Mucosa of descending colon (tissue), 3 donors: Measurements from ENCODE around the gene CENPP. TPM values are rescaled to one million over a fixed set of nuclear protein-coding genes. Genes with fewer than 3 reads are reported as not detected.

Source experiments
- ATAC-seq: fragments of 200-7000 bp; cut with Tn5 transposase; one replicate; pipeline ENCODE4 v1.9.1; 2020; ENCODE audit warnings: mild to moderate bottlenecking, moderate library complexity
- DNase-seq, 3 donors: peaks; one replicate each; pipeline ENCODE4 v3.0.0-alpha.2; 2020
- H3K36me3 ChIP-seq: fragments of 200-600 bp; one replicate; pipeline ENCODE4 v1.8.0; 2021; ENCODE audit warnings: low read depth, mild to moderate bottlenecking
- H3K4me1 ChIP-seq: fragments of 200-600 bp; one replicate; pipeline ENCODE4 v1.8.0; 2021; ENCODE audit warnings: low read depth, mild to moderate bottlenecking
- H3K4me3 ChIP-seq: fragments of 200-600 bp; one replicate; pipeline ENCODE4 v1.8.0; 2021; ENCODE audit warnings: mild to moderate bottlenecking
- H3K9me3 ChIP-seq: fragments of 200-600 bp; one replicate; pipeline ENCODE4 v1.8.0; 2021; ENCODE audit warnings: mild to moderate bottlenecking
- intact Hi-C, 2 donors: fragments of 100-400 bp; cut with DNase I in 1 of 2; cut with micrococcal nuclease in 1 of 2; formaldehyde crosslinking; loops; one replicate each; pipeline versions ENCODE4 v1.11.0 to v1.11.1; 2022; cut with DNase I, micrococcal nuclease
- total RNA-seq, 3 donors: library from RNA; stranded (reverse); fragmentation: NEBNext Ultra II Directional in 2 of 3; extraction: Animal tissue kit (Norgen Biotek cat#: 25700) in 2 of 3; gene quantifications; one replicate each; pipeline versions ENCODE4 v1.2.1 to v1.2.4, GENCODE V29; 2021 to 2023
- TF ChIP-seq, protein P1 (sequence below): fragments of 200-600 bp; IDR thresholded peaks from one replicate; pipeline ENCODE4 v1.8.0; 2022; ENCODE audit warnings: antibody characterized with exemption, mild to moderate bottlenecking
- donor health status: DM: no; HTN: no; CAD: no; lungs with moderate emphysema.
- donor health status: DM: no; HTN: no; CAD: no.
- donor health status: DM: no; HTN: yes; CAD: no.

CENPP gene
- total RNA-seq, 3 donors from 2014 or later = 2.0 to 4.9 (median 3.3) TPM

DNA sequence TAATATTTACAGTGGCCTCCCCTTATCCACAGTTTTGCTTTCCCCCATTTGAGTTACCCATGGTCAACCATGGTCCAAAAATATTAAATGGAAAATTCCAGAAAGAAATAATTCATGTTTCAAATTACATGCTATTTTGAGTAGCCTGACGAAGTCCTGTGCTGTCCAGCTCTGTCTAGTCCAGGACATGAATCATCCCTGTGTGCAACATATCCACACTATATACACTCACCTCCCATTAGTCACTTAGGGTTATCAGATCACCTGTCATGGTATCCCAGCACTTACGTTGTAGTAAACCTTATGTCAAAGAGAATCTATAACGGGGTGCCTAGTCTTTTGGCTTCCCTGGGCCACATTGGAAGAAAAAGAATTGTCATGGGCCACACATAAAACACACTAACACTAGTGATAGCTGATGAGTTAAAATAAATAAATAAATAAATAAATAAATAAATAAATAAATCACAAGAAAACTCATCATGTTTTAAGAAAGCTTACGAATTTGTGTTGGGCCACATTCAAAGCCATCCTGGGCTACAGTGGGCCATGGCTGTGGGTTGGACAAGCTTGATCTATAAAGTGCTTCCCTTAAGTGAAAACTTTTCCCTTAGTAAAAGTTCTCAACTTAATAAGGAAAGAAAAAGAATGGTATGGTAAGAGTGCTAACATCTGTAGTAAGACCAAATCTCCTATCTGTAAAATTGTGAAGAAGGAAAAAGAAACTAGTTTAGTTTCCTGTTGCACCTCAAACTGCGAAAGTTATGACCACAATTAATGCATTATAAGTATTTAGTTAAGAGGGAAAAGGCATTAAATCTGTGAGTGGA is 114.4 kb downstream of the CENPP start:
- ATAC-seq = no peak
- H3K9me3 ChIP-seq = no peaks in the 10 kb centered on the region
- no peaks in the 10 kb centered on the region for H3K36me3 ChIP-seq
- no peak for DNase-seq
- H3K4me3 ChIP-seq = no peak overlapping the region
- intact Hi-C loops = no loop called here
- H3K4me1 ChIP-seq = no peaks in the 10 kb centered on the region
- TF ChIP-seq, protein P1, sequence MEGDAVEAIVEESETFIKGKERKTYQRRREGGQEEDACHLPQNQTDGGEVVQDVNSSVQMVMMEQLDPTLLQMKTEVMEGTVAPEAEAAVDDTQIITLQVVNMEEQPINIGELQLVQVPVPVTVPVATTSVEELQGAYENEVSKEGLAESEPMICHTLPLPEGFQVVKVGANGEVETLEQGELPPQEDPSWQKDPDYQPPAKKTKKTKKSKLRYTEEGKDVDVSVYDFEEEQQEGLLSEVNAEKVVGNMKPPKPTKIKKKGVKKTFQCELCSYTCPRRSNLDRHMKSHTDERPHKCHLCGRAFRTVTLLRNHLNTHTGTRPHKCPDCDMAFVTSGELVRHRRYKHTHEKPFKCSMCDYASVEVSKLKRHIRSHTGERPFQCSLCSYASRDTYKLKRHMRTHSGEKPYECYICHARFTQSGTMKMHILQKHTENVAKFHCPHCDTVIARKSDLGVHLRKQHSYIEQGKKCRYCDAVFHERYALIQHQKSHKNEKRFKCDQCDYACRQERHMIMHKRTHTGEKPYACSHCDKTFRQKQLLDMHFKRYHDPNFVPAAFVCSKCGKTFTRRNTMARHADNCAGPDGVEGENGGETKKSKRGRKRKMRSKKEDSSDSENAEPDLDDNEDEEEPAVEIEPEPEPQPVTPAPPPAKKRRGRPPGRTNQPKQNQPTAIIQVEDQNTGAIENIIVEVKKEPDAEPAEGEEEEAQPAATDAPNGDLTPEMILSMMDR = no peak

DNA sequence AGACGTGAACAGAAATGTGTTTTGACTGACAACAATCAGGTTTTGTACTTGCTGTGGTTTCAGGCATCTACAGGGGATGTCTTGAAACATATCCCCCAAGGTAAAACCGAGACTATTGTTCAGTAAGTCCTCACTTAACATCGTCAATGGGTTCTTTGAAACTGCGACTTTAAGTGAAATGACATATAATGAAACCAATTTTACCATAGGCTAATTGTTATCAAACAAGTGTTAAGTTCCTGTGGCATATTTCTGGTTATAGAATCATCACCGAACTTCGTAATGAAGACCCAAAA is 114.9 kb downstream of the CENPP start:
- Histone ChIP-seq H3K4me3 (no peak overlapping the region), H3K36me3 (no peaks in the 10 kb centered on the region), H3K4me1 (no peaks in the 10 kb centered on the region), H3K9me3 (no peaks in the 10 kb centered on the region)
- DNase-seq = no peak
- no peak for ATAC-seq
- intact Hi-C loops = no loop called here
- TF ChIP-seq, protein P1 = no peak

DNA sequence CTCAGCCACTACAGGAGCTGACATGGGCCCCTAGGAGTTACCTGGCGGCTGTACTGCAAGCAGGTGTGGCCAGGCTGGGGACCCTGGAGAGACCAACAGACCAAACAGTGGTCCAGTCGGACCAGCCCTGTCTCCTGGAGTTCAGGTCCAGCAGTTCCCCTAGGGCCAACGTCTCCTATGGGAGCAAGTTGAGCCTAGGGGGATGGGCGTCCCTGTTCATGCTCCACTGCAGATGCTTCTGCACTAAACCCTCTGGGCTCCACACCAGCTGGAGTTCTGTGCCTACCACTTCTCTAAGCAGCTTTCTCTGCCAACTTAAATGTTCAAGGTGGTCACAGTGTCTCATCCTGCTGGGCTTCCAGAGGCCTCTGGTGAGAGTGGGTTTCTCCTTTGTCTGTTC is 119.1 kb downstream of the CENPP start:
- Histone ChIP-seq H3K4me1 (no peaks in the 10 kb centered on the region), H3K9me3 (no peaks in the 10 kb centered on the region), H3K4me3 (no peak overlapping the region), H3K36me3 (no peaks in the 10 kb centered on the region)
- intact Hi-C loops = no loop called here
- TF ChIP-seq, protein P1 = no peak
- DNase-seq = no peak
- ATAC-seq = no peak

DNA sequence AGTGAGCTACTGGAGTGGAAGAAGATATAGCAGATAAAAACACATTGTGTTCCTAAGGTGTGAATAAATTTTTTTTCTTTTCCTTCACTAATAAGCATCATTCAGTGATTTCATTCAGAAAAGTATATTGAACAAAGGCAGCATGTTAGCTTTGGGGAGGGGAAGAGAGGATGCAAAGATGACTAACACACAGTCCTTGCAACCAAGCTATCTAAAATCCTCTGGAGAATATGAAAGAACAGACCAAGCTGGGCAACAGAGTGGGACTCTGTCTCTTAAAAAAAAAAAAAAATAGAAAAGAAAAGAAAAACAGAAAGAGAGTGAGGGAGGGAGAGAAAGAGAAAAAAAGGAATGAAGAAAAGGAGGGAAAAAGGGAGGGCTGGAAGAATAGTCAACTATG is 120.8 kb downstream of the CENPP start:
- DNase-seq (no peak), ATAC-seq (no peak)
- H3K9me3 ChIP-seq = no peaks in the 10 kb centered on the region
- H3K4me1 ChIP-seq = no peaks in the 10 kb centered on the region
- intact Hi-C loops = no loop called here
- TF ChIP-seq, protein P1 = no peak
- H3K4me3 ChIP-seq = no peak overlapping the region
- H3K36me3 ChIP-seq = no peaks in the 10 kb centered on the region

DNA sequence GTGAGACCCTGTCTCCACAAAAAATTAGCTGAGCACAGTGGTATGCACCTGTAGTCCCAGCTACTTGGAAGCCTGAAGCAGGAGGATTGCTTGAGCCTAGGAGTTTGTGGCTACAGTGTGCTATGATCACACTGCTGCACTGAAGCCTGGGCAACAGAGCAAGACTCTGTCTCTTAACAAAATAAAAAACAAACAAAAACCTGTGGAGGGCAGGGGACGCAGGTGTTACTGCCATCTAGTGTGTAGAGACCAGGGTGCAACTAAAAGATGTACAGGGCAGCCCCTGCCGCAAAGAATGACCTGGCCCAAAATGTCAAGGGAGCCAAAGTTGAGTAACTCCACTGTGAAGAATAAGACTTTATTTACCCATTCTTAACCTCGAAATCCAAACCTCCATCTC is 129.5 kb downstream of the CENPP start:
- Histone ChIP-seq H3K9me3 (no peaks in the 10 kb centered on the region), H3K36me3 (no peaks in the 10 kb centered on the region), H3K4me3 (no peak overlapping the region), H3K4me1 (no peaks in the 10 kb centered on the region)
- TF ChIP-seq, protein P1 = no peak
- intact Hi-C loops = no loop called here
- ATAC-seq (peak; percentile 29), DNase-seq (no peak)

DNA sequence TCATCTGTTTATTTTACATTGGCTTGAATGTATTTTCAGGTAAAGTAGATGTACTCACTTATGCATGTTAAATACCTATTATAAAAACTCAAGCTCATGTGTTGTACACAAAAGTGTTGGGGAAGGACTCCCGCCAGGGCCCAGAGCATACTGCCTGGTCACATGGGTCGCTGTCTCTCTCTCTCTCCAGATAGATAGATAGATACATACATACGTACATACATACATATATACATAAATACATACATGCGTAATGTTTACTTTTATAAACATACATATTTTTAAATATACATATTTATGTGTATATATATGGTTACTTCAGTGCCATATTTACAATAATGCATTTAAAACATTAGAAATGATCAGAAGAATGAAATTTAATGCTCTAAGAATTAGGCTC is 131.8 kb downstream of the CENPP start:
- intact Hi-C loops = no loop called here
- H3K4me3 ChIP-seq = no peak overlapping the region
- TF ChIP-seq, protein P1 = no peak
- ATAC-seq = no peak
- no peaks in the 10 kb centered on the region for H3K9me3 ChIP-seq
- DNase-seq = no peak
- H3K36me3 ChIP-seq = no peaks in the 10 kb centered on the region
- no peaks in the 10 kb centered on the region for H3K4me1 ChIP-seq
